ENCODE results near the gene CHRM5. TPM values are rescaled to one million over a fixed set of nuclear protein-coding genes. Genes with fewer than 3 reads are reported as not detected.
"Not testable (repeated sequence)": the region's sequence is repeated elsewhere in the genome, so short reads cannot be mapped to it uniquely, and the experiment has no call there.

Gene CHRM5
- total RNA-seq, 1 experiment from 2014 or later: not detected

DNA sequence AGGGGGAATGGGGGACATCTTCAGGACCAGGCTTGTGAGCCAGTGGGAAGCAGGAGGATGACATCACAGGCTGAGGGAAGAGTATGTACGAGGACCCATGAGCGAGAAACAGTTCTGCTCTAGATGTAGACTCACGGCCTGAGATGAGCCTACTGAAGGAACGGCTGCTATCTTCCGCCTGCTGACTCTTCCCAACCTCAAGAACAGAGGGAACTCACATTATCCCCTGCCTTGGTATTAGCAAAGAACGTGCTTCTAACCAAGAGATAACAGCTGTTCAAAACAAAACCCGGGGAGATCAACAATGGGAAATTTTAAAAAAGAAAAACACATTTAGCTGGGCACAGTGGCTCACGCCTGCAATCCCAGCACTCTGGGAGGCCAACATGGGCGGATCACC lies 45.4 kb downstream of the CHRM5 start:
- Histone ChIP-seq H3K36me3 (ENCODE audit: control insufficient read depth, insufficient read depth, low read length) (no peaks in the 10 kb centered on the region), H3K27me3 (replicated peaks; ENCODE audit: control insufficient read depth, insufficient read depth, low read length) (no peaks in the 10 kb centered on the region), H3K9me3 (no peaks in the 10 kb centered on the region), H3K4me3 (ENCODE audit: low read depth, low read length) (no peak overlapping the region), H3K4me1 (no peaks in the 10 kb centered on the region)
- ChIA-PET POLR2A (no interaction called here), CTCF (no interaction called here)
- no peaks in the 10 kb centered on the region for H3K36me3 Mint-ChIP-seq (ENCODE audit: insufficient read depth, unreplicated experiment)
- no TSS peak for BruUV-seq (replicated peaks)
- no peaks in the 10 kb centered on the region for H3K27me3 Mint-ChIP-seq (ENCODE audit: insufficient read depth, unreplicated experiment)
- DNase-seq: no peak
- TF ChIP-seq, protein P1, sequence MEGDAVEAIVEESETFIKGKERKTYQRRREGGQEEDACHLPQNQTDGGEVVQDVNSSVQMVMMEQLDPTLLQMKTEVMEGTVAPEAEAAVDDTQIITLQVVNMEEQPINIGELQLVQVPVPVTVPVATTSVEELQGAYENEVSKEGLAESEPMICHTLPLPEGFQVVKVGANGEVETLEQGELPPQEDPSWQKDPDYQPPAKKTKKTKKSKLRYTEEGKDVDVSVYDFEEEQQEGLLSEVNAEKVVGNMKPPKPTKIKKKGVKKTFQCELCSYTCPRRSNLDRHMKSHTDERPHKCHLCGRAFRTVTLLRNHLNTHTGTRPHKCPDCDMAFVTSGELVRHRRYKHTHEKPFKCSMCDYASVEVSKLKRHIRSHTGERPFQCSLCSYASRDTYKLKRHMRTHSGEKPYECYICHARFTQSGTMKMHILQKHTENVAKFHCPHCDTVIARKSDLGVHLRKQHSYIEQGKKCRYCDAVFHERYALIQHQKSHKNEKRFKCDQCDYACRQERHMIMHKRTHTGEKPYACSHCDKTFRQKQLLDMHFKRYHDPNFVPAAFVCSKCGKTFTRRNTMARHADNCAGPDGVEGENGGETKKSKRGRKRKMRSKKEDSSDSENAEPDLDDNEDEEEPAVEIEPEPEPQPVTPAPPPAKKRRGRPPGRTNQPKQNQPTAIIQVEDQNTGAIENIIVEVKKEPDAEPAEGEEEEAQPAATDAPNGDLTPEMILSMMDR (IDR thresholded peaks at IDR 0.05; ENCODE audit: insufficient read depth in 1 of 2, low read depth in 1 of 2, low read length in 1 of 2, severe bottlenecking in 1 of 2, unreplicated experiment in 1 of 2): no peak
- no peaks in the 10 kb centered on the region for H3K4me1 Mint-ChIP-seq (ENCODE audit: low read depth, unreplicated experiment)
- H3K4me3 Mint-ChIP-seq (ENCODE audit: unreplicated experiment): no peak overlapping the region
- intact Hi-C loops (cut with micrococcal nuclease; ENCODE audit: unreplicated experiment): no loop called here
- H3K9me3 Mint-ChIP-seq (ENCODE audit: unreplicated experiment): no peaks in the 10 kb centered on the region
- no peak overlapping the region for H3K27ac Mint-ChIP-seq (ENCODE audit: unreplicated experiment)

DNA sequence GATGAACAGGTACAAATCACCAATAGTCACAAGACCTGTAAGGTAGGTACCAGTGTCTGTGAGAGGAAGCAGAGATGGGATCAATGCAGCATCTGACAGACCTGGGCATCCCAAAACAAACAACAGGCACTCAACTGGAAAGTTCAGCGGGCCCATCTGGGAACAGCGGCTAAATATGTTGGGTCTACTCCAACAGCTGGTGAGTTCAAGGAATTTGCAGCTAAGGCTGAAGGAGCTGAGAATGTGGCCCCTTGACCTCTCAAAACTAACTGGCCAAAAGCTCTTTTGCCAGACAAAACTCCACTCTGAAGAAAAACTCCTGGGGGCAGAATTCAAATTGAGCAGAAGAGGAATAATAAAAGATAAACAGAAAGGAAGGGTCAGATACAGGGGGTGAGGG lies 46.3 kb downstream of the CHRM5 start:
- Histone ChIP-seq H3K9me3 (no peaks in the 10 kb centered on the region), H3K36me3 (ENCODE audit: control insufficient read depth, insufficient read depth, low read length) (no peaks in the 10 kb centered on the region), H3K4me1 (no peaks in the 10 kb centered on the region), H3K27me3 (replicated peaks; ENCODE audit: control insufficient read depth, insufficient read depth, low read length) (no peaks in the 10 kb centered on the region), H3K4me3 (ENCODE audit: low read depth, low read length) (no peak overlapping the region)
- Mint-ChIP-seq H3K4me3 (ENCODE audit: unreplicated experiment) (no peak overlapping the region), H3K27ac (ENCODE audit: unreplicated experiment) (no peak overlapping the region), H3K27me3 (ENCODE audit: insufficient read depth, unreplicated experiment) (no peaks in the 10 kb centered on the region), H3K9me3 (ENCODE audit: unreplicated experiment) (no peaks in the 10 kb centered on the region), H3K4me1 (ENCODE audit: low read depth, unreplicated experiment) (no peaks in the 10 kb centered on the region), H3K36me3 (ENCODE audit: insufficient read depth, unreplicated experiment) (no peaks in the 10 kb centered on the region)
- intact Hi-C loops (cut with micrococcal nuclease; ENCODE audit: unreplicated experiment): no loop called here
- TF ChIP-seq, protein P1 (IDR thresholded peaks at IDR 0.05; ENCODE audit: insufficient read depth in 1 of 2, low read depth in 1 of 2, low read length in 1 of 2, severe bottlenecking in 1 of 2, unreplicated experiment in 1 of 2): no peak
- DNase-seq: no peak
- ChIA-PET CTCF (no interaction called here), POLR2A (no interaction called here)
- BruUV-seq (replicated peaks): no TSS peak

DNA sequence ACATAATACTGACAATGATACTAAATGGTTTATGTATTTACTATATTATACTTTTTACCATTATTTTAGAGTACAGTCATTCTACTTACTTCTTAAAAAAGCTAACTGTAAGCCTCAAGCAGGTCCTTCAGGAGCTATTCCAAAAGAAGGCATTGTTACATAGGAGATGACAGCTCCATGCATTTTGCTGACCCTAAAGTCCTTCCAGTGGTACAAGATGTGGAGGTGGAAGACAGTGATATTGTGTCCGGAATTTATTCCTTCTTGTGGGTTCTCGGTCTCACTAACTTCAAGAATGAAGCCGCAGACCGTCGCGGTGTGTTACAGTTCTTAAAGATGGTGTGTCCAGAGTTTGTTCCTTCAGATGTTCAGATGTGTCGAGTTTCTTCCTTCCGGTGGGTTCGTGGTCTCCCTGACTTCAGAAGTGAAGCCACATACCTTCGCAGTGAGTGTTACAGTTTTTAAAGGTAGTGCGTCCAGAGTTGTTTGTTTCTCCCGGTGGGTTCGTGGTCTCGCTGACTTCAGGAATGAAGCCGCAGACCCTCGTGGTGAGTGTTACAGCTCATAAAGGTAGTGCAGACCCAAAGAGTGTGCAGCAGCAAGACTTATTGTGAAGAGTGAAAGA lies 49.8 kb downstream of the CHRM5 start:
- BruUV-seq (replicated peaks): no TSS peak
- no peak overlapping the region for H3K4me3 ChIP-seq (ENCODE audit: low read depth, low read length)
- TF ChIP-seq, protein P1 (IDR thresholded peaks at IDR 0.05; ENCODE audit: insufficient read depth in 1 of 2, low read depth in 1 of 2, low read length in 1 of 2, severe bottlenecking in 1 of 2, unreplicated experiment in 1 of 2): no peak
- no peaks in the 10 kb centered on the region for H3K36me3 ChIP-seq (ENCODE audit: control insufficient read depth, insufficient read depth, low read length)
- ChIA-PET CTCF (no interaction called here), POLR2A (no interaction called here)
- no peaks in the 10 kb centered on the region for H3K4me1 ChIP-seq
- H3K27me3 ChIP-seq (replicated peaks; ENCODE audit: control insufficient read depth, insufficient read depth, low read length): no peaks in the 10 kb centered on the region
- no peak overlapping the region for H3K4me3 Mint-ChIP-seq (ENCODE audit: unreplicated experiment)
- H3K9me3 Mint-ChIP-seq (ENCODE audit: unreplicated experiment): no peaks in the 10 kb centered on the region
- H3K27ac Mint-ChIP-seq (ENCODE audit: unreplicated experiment): no peak overlapping the region
- H3K36me3 Mint-ChIP-seq (ENCODE audit: insufficient read depth, unreplicated experiment): no peaks in the 10 kb centered on the region
- H3K9me3 ChIP-seq: no peaks in the 10 kb centered on the region
- DNase-seq: no peak
- H3K27me3 Mint-ChIP-seq (ENCODE audit: insufficient read depth, unreplicated experiment): no peaks in the 10 kb centered on the region
- intact Hi-C loops (cut with micrococcal nuclease; ENCODE audit: unreplicated experiment): no loop called here
- no peaks in the 10 kb centered on the region for H3K4me1 Mint-ChIP-seq (ENCODE audit: low read depth, unreplicated experiment)

DNA sequence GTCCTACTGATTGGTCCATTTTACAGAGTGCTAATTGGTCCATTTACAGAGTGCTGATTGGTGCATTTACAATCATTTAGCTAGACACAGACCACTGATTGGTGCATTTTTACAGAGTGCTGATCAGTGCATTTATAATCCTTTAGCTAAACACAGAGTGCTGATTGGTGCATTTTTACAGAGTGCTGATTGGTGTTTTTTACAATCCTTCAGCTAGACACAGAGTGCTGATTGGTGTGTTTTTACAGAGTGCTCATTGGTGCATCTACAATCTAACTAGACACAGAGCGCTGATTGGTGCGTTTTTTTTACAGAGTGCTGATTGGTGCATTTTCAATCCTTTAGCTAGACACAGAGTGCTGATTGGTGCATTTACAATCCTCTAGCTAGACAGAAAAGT lies 50.4 kb downstream of the CHRM5 start:
- H3K27me3 ChIP-seq (replicated peaks; ENCODE audit: control insufficient read depth, insufficient read depth, low read length); intact Hi-C loops (cut with micrococcal nuclease; ENCODE audit: unreplicated experiment); CTCF ChIA-PET; BruUV-seq (replicated peaks); H3K36me3 Mint-ChIP-seq (ENCODE audit: insufficient read depth, unreplicated experiment); H3K4me1 ChIP-seq; H3K4me3 ChIP-seq (ENCODE audit: low read depth, low read length); H3K4me3 Mint-ChIP-seq (ENCODE audit: unreplicated experiment); POLR2A ChIA-PET; H3K36me3 ChIP-seq (ENCODE audit: control insufficient read depth, insufficient read depth, low read length); H3K9me3 Mint-ChIP-seq (ENCODE audit: unreplicated experiment); H3K27me3 Mint-ChIP-seq (ENCODE audit: insufficient read depth, unreplicated experiment); H3K27ac Mint-ChIP-seq (ENCODE audit: unreplicated experiment); H3K9me3 ChIP-seq; DNase-seq; H3K4me1 Mint-ChIP-seq (ENCODE audit: low read depth, unreplicated experiment): not testable (repeated sequence)
